NCI-H345 (cell line): ENCODE measurements around the gene ARL8B.
"Not testable (repeated sequence)": the region's sequence is repeated elsewhere in the genome, so short reads cannot be mapped to it uniquely, and the experiment has no call there.

Experiments used
- DNase-seq: peaks from one replicate; lab custom pipeline; 2025; lab: John Stamatoyannopoulos, UW

Gene ARL8B

GRCh38 chr3:5112043-5112442 lies 10.0 kb upstream of the ARL8B start:
- DNase-seq = no peak

- DNase-seq = not testable (repeated sequence)
These were observed 8.4 kb upstream of the ARL8B start for GRCh38 chr3:5113726-5114125.

- no peak for DNase-seq
These were observed 6.5 kb upstream of the ARL8B start for GRCh38 chr3:5115506-5116162.

- no peak for DNase-seq
These were observed 5.6 kb upstream of the ARL8B start for GRCh38 chr3:5116538-5116937.

- no peak for DNase-seq
These were observed 1.6 kb upstream of the ARL8B start for GRCh38 chr3:5120446-5120845.

- DNase-seq = no peak
These were observed 932 bp downstream of the ARL8B start for GRCh38 chr3:5122741-5123706.

- no peak for DNase-seq
These were observed 1.8 kb downstream of the ARL8B start for GRCh38 chr3:5123937-5124336.

- no peak for DNase-seq
These were observed 4.5 kb downstream of the ARL8B start for GRCh38 chr3:5126586-5126985.

GRCh38 chr3:5128849-5129248 lies 6.8 kb downstream of the ARL8B start:
- DNase-seq = no peak

- no peak for DNase-seq
These were observed 11.3 kb downstream of the ARL8B start for GRCh38 chr3:5133239-5134018.

- no peak for DNase-seq
These were observed 11.9 kb downstream of the ARL8B start for GRCh38 chr3:5134019-5134391.

GRCh38 chr3:5134499-5134898 lies 12.4 kb downstream of the ARL8B start:
- no peak for DNase-seq

GRCh38 chr3:5136211-5136918 lies 14.3 kb downstream of the ARL8B start:
- no peak for DNase-seq

- DNase-seq = no peak
These were observed 14.9 kb downstream of the ARL8B start for GRCh38 chr3:5136919-5137429.

GRCh38 chr3:5138214-5138981 lies 16.3 kb downstream of the ARL8B start:
- no peak for DNase-seq

- no peak for DNase-seq
These were observed 18.1 kb downstream of the ARL8B start for GRCh38 chr3:5140230-5140621.

GRCh38 chr3:5140839-5141238 lies 18.7 kb downstream of the ARL8B start:
- DNase-seq = no peak

GRCh38 chr3:5141760-5142159 lies 19.7 kb downstream of the ARL8B start:
- no peak for DNase-seq

- DNase-seq = no peak
These were observed 21.4 kb downstream of the ARL8B start for GRCh38 chr3:5143464-5143863.

- no peak for DNase-seq
These were observed 22.4 kb downstream of the ARL8B start for GRCh38 chr3:5144316-5144994.
